H9 (cell line): Measurements from ENCODE around the gene GNA12. TPM values are rescaled to one million over a fixed set of nuclear protein-coding genes. Genes with fewer than 3 reads are reported as not detected.
A peak's percentile ranks its signal among the peaks of the same experiment; 100 is the strongest.

Experiments used
- DNase-seq: peaks from one replicate; pipeline ENCODE4 v3.0.0-alpha.2; 2017
- H2AFZ ChIP-seq: one replicate; pipeline ENCODE4 v1.6.1; 2013; ENCODE audit warnings: mild to moderate bottlenecking, low read length, control low read depth, moderate library complexity
- H2AK5ac ChIP-seq: 2 replicates; pipeline ENCODE4 v1.6.1; 2013; ENCODE audit warnings: low read length, control low read depth, mixed read lengths; ENCODE audit not compliant: insufficient read length
- H2BK120ac ChIP-seq: one replicate; pipeline ENCODE4 v1.6.1; 2013; ENCODE audit warnings: low read depth, mild to moderate bottlenecking, low read length, control low read depth, inconsistent platforms; ENCODE audit not compliant: poor library complexity, severe bottlenecking
- H2BK12ac ChIP-seq: 2 replicates; pipeline ENCODE4 v1.6.1; 2013; ENCODE audit warnings: low read length, control low read depth, mixed read lengths, low read depth; ENCODE audit not compliant: insufficient read length
- H2BK15ac ChIP-seq: 2 replicates; pipeline ENCODE4 v1.6.1; 2013; ENCODE audit warnings: low read depth, low read length, control low read depth
- H2BK20ac ChIP-seq: one replicate; pipeline ENCODE4 v1.6.1; 2013; ENCODE audit warnings: low read depth, mild to moderate bottlenecking, low read length, control low read depth, inconsistent platforms; ENCODE audit not compliant: poor library complexity, severe bottlenecking
- H2BK5ac ChIP-seq: 2 replicates; pipeline ENCODE4 v1.6.1; 2013; ENCODE audit warnings: low read length, control low read depth, mixed read lengths; ENCODE audit not compliant: insufficient read length
- H3K14ac ChIP-seq: 2 replicates; pipeline ENCODE4 v1.6.1; 2013; ENCODE audit warnings: low read length, control low read depth; ENCODE audit not compliant: insufficient read depth
- H3K18ac ChIP-seq: 2 replicates; pipeline ENCODE4 v1.6.1; 2013; ENCODE audit warnings: low read depth, mild to moderate bottlenecking, mixed read lengths, low read length, control low read depth; ENCODE audit not compliant: insufficient read length
- H3K23ac ChIP-seq: 2 replicates; pipeline ENCODE4 v1.6.1; 2013; ENCODE audit warnings: low read length, control low read depth, mixed read lengths, low read depth; ENCODE audit not compliant: insufficient read length
- H3K23me2 ChIP-seq: 2 replicates; pipeline ENCODE4 v1.6.1; 2013; ENCODE audit warnings: low read depth, mild to moderate bottlenecking, mixed read lengths, low read length, control low read depth; ENCODE audit not compliant: insufficient read length, poor library complexity, severe bottlenecking
- H3K27ac ChIP-seq: 2 replicates; pipeline ENCODE4 v1.5.1; 2013; ENCODE audit warnings: low read length, control low read depth, mixed read lengths, low read depth; ENCODE audit not compliant: insufficient read length
- H3K27me3 ChIP-seq: 2 replicates; pipeline ENCODE4 v1.6.1; 2013; ENCODE audit warnings: low read length, control low read depth, inconsistent platforms; ENCODE audit not compliant: insufficient read depth
- H3K4ac ChIP-seq: 2 replicates; pipeline ENCODE4 v1.6.1; 2013; ENCODE audit warnings: low read depth, mild to moderate bottlenecking, control low read depth, inconsistent platforms, low read length, moderate library complexity
- H3K4me1 ChIP-seq: 2 replicates; pipeline ENCODE4 v1.6.1; 2013; ENCODE audit warnings: low read length, control low read depth, inconsistent platforms; ENCODE audit not compliant: insufficient read depth
- H3K4me2 ChIP-seq: 2 replicates; pipeline ENCODE4 v1.6.1; 2013; ENCODE audit warnings: low read length, control low read depth, mixed read lengths; ENCODE audit not compliant: insufficient read length, insufficient read depth
- H3K56ac ChIP-seq: 2 replicates; pipeline ENCODE4 v1.6.1; 2013; ENCODE audit warnings: low read depth, mild to moderate bottlenecking, mixed read lengths, low read length, control low read depth; ENCODE audit not compliant: insufficient read length
- H3K79me1 ChIP-seq: 2 replicates; pipeline ENCODE4 v1.6.1; 2013; ENCODE audit warnings: low read depth, mild to moderate bottlenecking, moderate library complexity, low read length, control low read depth, inconsistent platforms; ENCODE audit not compliant: insufficient read depth, poor library complexity, severe bottlenecking
- H3K79me2 ChIP-seq: 2 replicates; pipeline ENCODE4 v1.6.1; 2013; ENCODE audit warnings: low read length, control low read depth, inconsistent platforms; ENCODE audit not compliant: insufficient read depth
- H3K9ac ChIP-seq: 2 replicates; pipeline ENCODE4 v1.6.1; 2013; ENCODE audit warnings: low read length, control low read depth, mixed read lengths; ENCODE audit not compliant: insufficient read length; ENCODE audit errors: extremely low read depth
- H3K9me3 ChIP-seq: one replicate; pipeline ENCODE4 v1.6.1; 2013; ENCODE audit warnings: low read depth, low read length, inconsistent platforms; ENCODE audit not compliant: control insufficient read depth
- H3T11ph ChIP-seq: one replicate; pipeline ENCODE4 v1.6.1; 2013; ENCODE audit warnings: mild to moderate bottlenecking, low read length, control low read depth, inconsistent platforms
- H4K20me1 ChIP-seq: one replicate; pipeline ENCODE4 v1.6.1; 2013; ENCODE audit not compliant: control insufficient read depth, insufficient read length, insufficient read depth
- H4K5ac ChIP-seq: 2 replicates; pipeline ENCODE4 v1.6.1; 2013; ENCODE audit warnings: low read depth, mild to moderate bottlenecking, mixed read lengths, low read length, control low read depth; ENCODE audit not compliant: insufficient read length
- H4K8ac ChIP-seq: replicated peaks from 2 replicates; pipeline ENCODE4 v1.6.1; 2013; ENCODE audit warnings: low read length, control low read depth, mixed read lengths, low read depth; ENCODE audit not compliant: insufficient read length
- H4K91ac ChIP-seq: 2 replicates; pipeline ENCODE4 v1.6.1; 2013; ENCODE audit warnings: low read depth, mild to moderate bottlenecking, moderate library complexity, mixed read lengths, low read length, control low read depth; ENCODE audit not compliant: insufficient read length
- H3K27ac Mint-ChIP-seq, 3 experiments: 2 replicates in 2 of 3; 3 replicates in 1 of 3; pipeline ENCODE4 v1.8.0; 2020 to 2021; ENCODE audit warnings: mixed read lengths in 3 of 3, mild to moderate bottlenecking in 1 of 3, moderate library complexity in 1 of 3
- H3K27me3 Mint-ChIP-seq: 2 replicates; pipeline ENCODE4 v1.8.0; 2021; ENCODE audit warnings: low read depth, mild to moderate bottlenecking, moderate library complexity, mixed read lengths
- H3K36me3 Mint-ChIP-seq, 3 experiments: 2 replicates in 2 of 3; 3 replicates in 1 of 3; pipeline ENCODE4 v1.8.0; 2020 to 2021; ENCODE audit warnings: low read depth in 3 of 3, mixed read lengths in 3 of 3; ENCODE audit not compliant: insufficient read depth in 1 of 3
- H3K4me1 Mint-ChIP-seq, 2 experiments: 2 replicates each; pipeline ENCODE4 v1.8.0; 2020; ENCODE audit warnings: mixed read lengths in 2 of 2
- H3K4me3 Mint-ChIP-seq, 2 experiments: 2 replicates in 1 of 2; 3 replicates in 1 of 2; pipeline ENCODE4 v1.8.0; 2020 to 2021; ENCODE audit warnings: mild to moderate bottlenecking in 2 of 2, mixed read lengths in 2 of 2, moderate library complexity in 1 of 2
- H3K9me3 Mint-ChIP-seq, 2 experiments: 2 replicates in 1 of 2; 3 replicates in 1 of 2; pipeline ENCODE4 v1.8.0; 2020; ENCODE audit warnings: mild to moderate bottlenecking in 2 of 2, mixed read lengths in 2 of 2, moderate library complexity in 1 of 2
- WGBS: extraction: QIAGEN DNeasy Blood & Tissue Kit; methylation state at CpG from one replicate; pipeline ENCODE4 v1.1.7; 2013; ENCODE audit warnings: missing lambda C conversion rate, low lambda C conversion rate, mixed read lengths; ENCODE audit not compliant: insufficient read length; ENCODE audit errors: extremely low coverage; 5-methylcytosine and 5-hydroxymethylcytosine counted together
- total RNA-seq: library from RNA; stranded (reverse); gene quantifications from 2 replicates; pipeline ENCODE4 v1.2.1, GENCODE V29; 2021
- TF ChIP-seq, protein P1 (sequence below): fragments of 200-600 bp; sonication (generic); conservative IDR thresholded peaks from 3 replicates; pipeline ENCODE4 v1.8.0; 2021; ENCODE audit warnings: antibody characterized with exemption, mild to moderate bottlenecking

GNA12 gene
- total RNA-seq, 1 experiment from 2014 or later, result 60.2 TPM

DNA sequence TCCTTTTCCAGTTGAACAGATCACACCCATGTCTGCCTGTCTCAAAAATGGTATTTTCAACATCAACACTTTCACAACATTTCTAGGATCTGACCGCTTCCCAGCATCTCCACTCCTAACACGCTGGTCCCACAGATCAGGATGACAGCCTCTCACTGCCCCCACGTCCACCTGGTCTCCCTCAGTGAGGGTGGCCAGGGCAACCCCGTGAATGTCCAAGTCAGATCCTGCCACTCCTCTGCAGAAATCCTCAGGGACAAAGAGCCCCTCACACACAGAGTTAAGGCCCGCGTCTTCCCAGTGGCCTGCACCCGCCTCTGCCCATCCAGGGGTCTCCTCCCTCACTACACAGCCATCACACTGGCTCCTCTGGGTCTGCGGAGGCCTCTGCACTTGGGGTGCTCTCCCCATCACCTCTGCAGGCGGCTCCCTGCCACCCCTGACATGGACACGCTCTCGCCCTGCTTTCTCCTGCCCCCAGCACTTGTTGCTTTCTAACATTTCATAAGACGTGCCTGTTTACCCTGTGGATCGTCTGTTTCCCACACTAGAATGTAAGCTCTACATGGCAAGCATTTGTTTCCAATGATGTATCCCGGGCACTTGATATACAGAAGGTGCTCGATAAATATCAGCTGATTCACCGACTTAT is 20.0 kb downstream of the GNA12 start:
- Histone ChIP-seq H3K56ac (no peak overlapping the region), H2AFZ (no peak overlapping the region), H4K5ac (peak overlapping the region; percentile 38), H3K4me2 (peak overlapping the region; percentile 61), H3K23ac (no peak overlapping the region), H3T11ph (peak overlapping the region; percentile 47), H3K27me3 (no peaks in the 10 kb centered on the region), H4K20me1 (no peaks in the 10 kb centered on the region), H3K14ac (peak overlapping the region; percentile 77), H4K8ac (no peak overlapping the region), H3K4ac (peak overlapping the region; percentile 62; the same call in 1 of the 2 replicates), H3K4me1 (peaks cover 36% of the 10 kb centered on the region; the same call in 1 of the 2 replicates), H3K18ac (peak overlapping the region; percentile 52), H4K91ac (peak overlapping the region; percentile 64), H2BK15ac (no peak overlapping the region), H2BK12ac (peak overlapping the region; percentile 3), H2AK5ac (peak overlapping the region; percentile 11), H2BK120ac (peak overlapping the region; percentile 24), H3K9ac (no peak overlapping the region), H3K27ac (peak overlapping the region; percentile 98), H3K23me2 (no peaks in the 10 kb centered on the region), H3K79me2 (peaks cover 23% of the 10 kb centered on the region; the same call in 1 of the 2 replicates), H2BK20ac (peak overlapping the region; percentile 97), H2BK5ac (peak overlapping the region; percentile 7), H3K79me1 (peaks cover 5% of the 10 kb centered on the region), H3K9me3 (no peaks in the 10 kb centered on the region)
- no peaks in the 10 kb centered on the region for H3K27me3 Mint-ChIP-seq
- TF ChIP-seq, protein P1, sequence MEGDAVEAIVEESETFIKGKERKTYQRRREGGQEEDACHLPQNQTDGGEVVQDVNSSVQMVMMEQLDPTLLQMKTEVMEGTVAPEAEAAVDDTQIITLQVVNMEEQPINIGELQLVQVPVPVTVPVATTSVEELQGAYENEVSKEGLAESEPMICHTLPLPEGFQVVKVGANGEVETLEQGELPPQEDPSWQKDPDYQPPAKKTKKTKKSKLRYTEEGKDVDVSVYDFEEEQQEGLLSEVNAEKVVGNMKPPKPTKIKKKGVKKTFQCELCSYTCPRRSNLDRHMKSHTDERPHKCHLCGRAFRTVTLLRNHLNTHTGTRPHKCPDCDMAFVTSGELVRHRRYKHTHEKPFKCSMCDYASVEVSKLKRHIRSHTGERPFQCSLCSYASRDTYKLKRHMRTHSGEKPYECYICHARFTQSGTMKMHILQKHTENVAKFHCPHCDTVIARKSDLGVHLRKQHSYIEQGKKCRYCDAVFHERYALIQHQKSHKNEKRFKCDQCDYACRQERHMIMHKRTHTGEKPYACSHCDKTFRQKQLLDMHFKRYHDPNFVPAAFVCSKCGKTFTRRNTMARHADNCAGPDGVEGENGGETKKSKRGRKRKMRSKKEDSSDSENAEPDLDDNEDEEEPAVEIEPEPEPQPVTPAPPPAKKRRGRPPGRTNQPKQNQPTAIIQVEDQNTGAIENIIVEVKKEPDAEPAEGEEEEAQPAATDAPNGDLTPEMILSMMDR, result no peak
- no CpG with 5 or more reads among the region's 16 CpGs for WGBS
- peak overlapping the region; percentile 83 to 99 (median 98) for H3K27ac Mint-ChIP-seq
- peaks cover 80% of the 10 kb centered on the region in 2 experiments for H3K4me1 Mint-ChIP-seq
- H3K9me3 Mint-ChIP-seq, result no peaks in the 10 kb centered on the region; a peak in 1 of 5 replicates
- no peak for DNase-seq
- H3K4me3 Mint-ChIP-seq, result peak overlapping the region; percentile 53 to 72; a peak in 4 of 5 replicates
- H3K36me3 Mint-ChIP-seq, result peaks cover 12 to 16% (median 12%) of the 10 kb centered on the region in 3 experiments
